SH-SY5Y (cell line): Measurements from ENCODE around the gene POU5F1.

ENCODE experiments used
- GATA2 ChIP-seq: IDR thresholded peaks from 2 replicates; pipeline ENCODE4 v1.6.1; 2011; ENCODE audit warnings: mild to moderate bottlenecking, low read depth, low read length
- GATA3 ChIP-seq: IDR thresholded peaks from 2 replicates; pipeline ENCODE4 v1.6.1; 2011; ENCODE audit warnings: low read depth, mild to moderate bottlenecking, low read length, moderate library complexity

Gene POU5F1

DNA sequence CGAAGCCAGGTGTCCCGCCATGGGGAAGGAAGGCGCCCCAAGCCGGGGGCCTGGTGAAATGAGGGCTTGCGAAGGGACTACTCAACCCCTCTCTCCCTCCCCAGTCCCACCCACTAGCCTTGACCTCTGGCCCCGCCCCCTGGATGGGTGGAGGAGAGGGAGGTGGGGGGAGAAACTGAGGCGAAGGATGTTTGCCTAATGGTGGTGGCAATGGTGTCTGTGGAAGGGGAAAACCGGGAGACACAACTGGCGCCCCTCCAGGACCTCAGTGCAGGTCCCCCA, at the start of gene POU5F1:
Gene POU5F1, minus strand, starts transcription at position 83 of the 282 bp plus-strand sequence. Its CDS starts 62 bp downstream, at position 21.
- TF ChIP-seq GATA3 (no peak), GATA2 (no peak)

DNA sequence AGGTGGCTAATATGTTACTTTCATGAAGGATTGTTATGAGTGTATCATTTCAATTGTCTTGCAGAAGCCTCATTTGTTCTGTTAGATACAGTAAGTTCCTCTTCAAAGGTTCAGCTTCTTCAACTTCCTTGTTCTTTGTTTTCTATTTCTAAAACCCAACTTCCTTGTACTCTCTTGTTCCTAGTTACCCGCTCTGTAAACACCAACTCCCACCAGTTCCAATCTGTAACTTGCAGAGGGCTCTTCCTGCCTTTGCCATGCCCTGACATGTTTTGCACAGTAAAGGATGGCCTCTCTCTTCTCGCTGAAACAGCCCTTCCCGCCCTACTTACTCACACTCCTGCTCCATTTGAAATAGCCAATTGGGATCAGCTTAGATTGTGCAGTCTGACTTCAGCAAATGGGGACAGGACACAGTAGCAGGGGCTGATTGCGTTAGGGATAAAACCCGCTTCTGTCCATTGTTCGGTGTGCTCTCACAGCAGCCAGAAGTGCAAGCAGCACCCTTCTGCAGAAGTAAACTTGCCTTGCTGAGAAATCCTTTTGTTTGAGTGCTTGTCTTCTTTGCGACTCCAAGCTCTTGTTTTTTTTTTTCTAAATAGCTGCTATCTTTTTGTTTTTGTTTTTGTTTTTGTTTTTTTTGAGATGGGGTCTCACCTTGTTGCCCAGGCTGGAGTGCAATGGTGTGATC, 45.9 kb upstream of the POU5F1 start:
- TF ChIP-seq GATA2: no peak
- no peak for TF ChIP-seq GATA3

DNA sequence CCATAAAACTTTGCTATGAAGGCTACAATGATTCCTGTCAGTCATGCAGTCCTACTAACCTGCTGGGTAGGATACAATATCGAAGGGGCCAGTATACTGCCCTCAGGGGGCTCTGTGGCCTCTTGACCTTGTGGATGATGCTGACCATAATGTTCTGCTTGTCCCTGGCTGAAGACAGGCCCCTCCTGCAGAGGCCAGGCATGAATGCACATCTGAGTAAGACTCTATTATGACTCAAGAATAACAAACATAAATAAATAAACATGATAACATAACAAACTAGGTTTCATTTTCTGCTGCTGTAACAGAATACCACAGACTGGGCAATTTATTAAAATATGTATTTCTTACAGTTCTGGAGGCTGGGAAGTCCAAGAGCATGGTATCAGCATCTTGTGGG, 44.0 kb upstream of the POU5F1 start:
- TF ChIP-seq GATA3 (no peak), GATA2 (no peak)

DNA sequence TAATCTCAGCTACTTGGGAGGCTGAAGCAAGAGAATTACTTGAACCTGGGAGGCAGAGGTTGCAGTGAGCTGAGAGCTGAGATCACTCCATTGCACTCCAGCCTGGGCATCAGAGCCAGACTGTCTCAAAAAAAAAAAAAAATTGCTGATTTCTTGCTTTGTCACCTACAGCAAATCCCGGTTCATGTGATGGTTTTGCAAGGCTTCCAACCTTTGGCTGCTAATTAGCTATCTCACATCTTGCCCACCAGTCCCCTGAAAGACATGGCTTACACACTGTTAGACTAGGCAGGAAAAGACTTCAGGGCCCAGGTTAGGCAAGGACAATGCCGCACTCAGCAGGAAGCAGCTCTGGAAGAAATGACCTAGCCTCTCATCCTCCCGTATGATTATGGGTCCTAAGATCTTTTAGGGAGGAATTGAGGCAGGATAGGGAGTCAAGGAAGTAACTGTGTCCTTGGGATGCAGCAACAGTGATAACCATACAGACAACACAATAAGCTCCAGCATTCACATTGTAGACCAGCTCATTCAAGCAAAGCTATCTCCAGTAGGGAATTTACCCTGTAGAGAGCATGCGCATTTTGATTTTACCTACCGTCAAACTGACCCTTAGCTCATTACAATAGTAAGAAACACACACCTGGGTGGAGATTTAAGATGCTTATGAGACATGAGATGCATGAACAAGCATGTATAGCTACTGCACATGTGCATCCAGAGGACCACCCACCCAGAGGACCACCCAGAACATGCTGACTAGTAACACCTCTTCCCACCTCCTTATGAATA, 40.5 kb upstream of the POU5F1 start:
- no peak for TF ChIP-seq GATA3
- no peak for TF ChIP-seq GATA2

DNA sequence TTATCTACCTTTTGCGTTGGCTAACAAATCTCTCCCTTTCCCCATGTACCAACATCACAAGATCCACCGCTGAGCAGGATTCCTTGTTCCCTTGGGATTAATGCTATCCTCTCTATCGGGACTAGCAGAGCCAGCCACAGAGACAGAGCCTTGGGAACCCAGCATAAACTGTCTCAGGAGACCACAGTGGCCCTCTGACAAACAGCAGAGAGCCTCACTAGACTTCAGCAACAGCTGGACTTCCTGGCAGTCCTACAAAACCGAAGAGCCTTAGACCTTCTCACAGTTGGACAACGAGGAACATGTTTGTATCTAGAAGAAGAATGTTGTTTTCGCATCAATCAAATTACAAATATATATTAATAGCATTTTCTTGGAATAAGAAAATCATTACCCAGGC, 39.6 kb upstream of the POU5F1 start:
- TF ChIP-seq GATA2: no peak
- TF ChIP-seq GATA3: no peak

DNA sequence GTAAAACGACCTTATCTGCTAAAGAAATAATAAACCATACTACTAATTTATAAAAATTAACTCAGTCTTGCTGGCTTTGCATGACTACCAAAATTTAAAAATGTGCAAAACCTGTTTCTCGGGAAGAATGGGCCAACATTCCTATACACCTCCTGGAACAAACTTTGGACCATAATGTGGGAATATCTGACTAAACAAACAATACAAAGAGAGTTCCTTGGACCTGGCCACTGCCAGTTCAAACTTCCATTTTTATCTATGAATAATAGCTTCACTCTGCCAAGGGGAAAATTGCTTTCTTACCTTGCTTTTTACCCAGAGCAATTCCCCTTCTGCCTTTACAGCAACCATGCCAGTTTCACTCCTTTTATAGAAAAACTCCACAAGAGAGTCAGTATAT, 38.7 kb upstream of the POU5F1 start:
- TF ChIP-seq GATA2: no peak
- TF ChIP-seq GATA3: no peak

DNA sequence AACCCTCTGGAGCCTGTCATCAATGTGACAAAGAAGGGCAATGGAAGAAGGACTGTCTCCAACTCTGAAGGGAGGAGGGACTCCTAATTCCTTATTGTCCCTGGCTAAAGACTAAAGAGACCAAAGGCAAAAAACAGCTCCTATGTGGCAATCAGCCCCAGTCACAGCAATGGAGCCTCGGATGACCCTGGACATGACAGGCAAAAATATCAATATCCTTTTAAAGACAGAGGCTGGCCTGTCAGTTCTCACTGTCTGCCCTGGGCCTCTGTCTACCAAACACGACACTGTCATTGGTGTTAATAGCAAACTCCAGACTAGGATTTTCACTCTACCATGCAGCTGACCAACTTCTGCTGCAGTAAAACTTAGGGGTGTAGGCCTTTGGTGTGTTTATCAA, 38.0 kb upstream of the POU5F1 start:
- TF ChIP-seq GATA2: no peak
- no peak for TF ChIP-seq GATA3

DNA sequence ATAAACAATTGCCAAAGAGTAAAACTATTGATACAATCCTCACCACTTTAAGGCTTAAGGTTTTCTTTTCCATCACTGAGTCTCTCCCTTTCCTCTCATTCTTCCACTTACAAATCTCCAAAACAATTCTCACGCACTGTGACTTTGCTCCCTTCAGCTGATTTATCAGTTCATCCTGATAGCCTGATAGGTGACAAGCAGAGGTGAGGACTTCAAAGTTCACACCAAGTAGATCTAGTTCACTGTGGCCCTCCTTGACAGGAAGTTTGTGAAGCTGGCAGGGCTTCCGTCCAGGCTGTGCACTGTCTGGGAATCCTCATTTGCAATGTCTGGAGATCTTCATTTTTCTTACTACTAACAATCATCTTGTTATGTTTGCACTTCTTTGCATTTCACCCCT, 35.2 kb upstream of the POU5F1 start:
- TF ChIP-seq GATA2: no peak
- TF ChIP-seq GATA3: no peak

DNA sequence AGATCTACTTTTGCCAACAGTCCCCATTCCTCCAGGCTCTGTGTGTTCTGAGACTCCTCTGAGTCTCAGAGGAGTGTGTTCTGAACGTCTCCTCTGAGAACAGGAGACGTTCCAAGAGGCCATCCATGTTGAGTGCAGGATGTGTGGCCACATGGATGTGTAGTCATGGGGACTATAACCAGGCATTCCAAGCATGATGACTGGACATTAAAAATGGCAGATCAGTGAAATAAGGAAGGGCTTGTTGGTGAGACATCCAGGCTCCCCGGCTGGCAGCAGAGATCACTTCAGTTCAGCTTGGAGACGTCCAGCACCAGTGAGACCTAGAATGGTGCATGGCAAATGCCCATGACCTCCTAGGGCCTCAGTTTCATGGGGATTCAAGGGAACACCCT, 34.3 kb upstream of the POU5F1 start:
- TF ChIP-seq GATA3 (no peak), GATA2 (no peak)

DNA sequence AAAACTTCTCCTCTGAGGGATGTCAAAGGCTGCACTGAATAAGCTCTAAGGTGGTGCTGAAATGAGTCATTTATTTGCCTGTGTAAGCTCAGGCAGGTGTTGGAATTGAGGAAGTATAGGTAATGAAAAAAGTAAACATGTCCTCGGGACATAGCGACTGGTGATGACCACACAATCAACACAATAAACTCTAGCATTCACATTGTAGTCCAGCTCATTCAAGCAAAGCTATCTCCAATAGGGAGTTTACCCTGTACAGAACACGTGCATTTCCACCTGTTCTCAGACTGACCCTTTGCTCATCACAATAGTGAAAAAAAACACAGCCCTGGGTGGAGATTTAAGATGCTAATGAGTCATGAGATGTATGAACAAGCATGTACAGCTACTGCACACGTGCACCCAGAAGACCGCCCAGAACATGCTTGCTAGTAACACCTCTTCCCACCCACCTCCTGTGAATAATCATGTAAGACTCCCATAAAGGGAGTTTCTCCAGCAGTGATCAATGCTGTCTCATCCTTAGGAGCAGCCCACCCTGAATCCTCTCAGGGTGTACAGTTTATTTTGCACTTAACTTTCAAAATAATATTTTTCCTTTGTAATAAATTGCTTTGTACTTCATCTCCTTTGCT, 33.0 kb upstream of the POU5F1 start:
- TF ChIP-seq GATA3 (no peak), GATA2 (no peak)

DNA sequence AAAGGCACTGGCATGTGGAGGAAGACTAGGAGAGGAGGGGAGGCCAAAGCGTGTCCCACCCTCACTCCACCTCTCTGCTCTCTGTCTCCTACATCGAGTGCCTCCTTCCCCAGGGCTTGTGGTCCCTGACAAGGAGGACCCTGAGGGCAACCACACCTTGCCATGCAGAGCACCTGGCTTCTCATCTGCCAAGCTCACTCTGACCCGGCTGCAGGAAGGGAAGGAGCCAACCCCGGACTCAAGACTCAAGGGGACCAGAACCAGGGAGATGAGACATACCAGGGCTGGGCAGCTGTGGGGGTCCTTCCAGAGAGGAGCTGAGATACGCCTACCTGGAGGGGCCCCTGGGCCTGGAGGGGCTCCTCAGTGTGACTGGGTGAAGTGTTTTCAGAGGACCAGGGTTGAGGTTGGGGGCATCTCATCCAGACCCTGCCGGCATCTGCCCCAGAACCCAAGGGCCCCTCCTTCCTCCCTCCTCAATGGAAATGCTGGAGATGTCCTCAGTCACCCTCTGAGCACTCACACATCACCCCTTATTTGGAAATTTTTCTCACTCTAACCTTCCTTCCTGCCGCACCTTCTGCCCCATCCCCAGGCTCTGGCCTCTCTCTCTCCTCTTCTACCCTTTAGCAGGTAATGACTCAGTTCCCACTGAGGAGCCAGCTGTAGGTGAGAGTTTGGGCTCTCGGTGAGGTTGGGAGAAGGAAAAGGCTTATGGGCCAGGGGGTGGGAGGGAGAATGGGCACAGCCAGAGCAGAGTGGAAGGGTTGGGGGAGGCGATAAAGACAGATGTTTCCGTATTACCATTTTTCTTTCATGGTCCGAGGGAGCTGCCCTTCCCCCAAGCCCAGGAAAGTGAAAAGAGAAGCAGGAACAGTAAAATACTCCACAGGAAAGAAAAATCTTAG, 32.0 kb upstream of the POU5F1 start:
- TF ChIP-seq GATA2: no peak
- no peak for TF ChIP-seq GATA3

DNA sequence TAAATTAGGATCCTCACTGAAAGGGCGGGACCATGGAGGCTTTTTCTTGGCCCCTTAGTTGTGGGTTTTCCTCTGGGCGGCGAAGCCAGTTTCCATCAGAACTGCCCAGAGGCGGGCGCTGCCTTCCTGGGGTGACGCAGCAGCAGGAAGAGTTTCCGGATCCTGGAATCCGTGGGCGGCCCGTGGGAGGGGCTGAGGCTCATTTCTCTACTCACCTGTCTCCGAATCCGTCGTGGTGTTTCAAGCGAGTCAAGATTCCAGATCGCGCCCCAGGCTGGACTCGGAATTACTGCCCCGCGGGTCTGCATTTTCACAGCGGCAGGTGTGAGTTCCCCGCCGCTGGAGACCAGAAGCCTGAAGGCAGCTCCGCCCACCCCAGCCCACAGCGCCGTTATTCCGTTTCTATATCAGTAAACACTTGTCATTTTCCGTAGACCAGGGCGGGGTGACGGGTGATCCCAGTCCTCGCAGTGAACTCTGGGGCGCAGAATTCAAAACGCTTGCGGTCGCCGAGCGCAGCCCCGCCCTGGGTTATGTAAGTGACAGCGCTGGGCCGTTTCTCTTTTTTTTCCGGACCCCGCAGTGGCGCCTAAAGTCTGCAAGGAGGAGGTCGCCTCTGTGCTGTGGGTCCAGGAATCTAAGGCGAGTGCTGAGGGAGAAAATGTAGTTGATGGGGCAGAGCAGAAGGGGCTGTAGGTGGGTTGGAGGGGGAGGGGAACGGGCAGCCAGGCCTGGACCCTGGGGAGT, 27.2 kb upstream of the POU5F1 start:
- TF ChIP-seq GATA3 (no peak), GATA2 (no peak)

DNA sequence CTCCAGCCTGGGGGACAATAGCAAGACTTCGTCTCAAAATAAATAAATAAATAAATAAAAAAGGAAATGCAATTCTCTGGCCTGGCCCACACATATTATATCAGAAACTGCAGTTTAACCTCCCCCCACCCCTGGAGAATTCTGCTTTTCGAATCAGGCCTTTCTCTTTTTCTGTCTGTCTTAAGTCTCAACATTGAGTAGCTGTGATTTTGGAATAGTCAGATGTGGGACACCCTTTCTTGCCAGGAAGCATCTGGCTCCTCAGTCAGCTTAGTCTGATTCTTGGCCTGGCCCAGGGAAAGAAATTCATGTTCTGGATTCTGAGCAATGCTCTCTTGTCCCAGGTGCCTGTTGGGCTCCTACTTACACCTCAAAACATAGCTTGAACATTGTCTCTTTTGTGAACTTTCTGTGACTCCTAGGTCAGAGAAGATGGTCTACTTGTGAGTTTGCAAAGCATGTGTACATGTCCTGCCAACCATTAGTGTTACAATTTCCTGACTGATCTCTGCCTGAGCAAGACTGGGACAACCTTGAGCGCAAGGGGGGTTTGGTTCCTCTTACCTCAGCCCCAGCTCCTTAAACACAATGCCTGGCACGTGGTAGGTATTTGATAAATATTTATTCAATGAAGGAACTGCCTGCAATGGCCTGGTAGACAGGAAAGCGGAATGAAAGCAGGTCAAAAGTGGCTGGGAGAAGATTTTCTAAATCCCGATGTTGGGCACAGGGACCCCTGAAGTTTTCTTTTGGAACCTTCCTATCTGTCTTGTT, 23.8 kb upstream of the POU5F1 start:
- no peak for TF ChIP-seq GATA2
- no peak for TF ChIP-seq GATA3
